ENCODE results near the gene C6orf47.

C6orf47 gene

DNA sequence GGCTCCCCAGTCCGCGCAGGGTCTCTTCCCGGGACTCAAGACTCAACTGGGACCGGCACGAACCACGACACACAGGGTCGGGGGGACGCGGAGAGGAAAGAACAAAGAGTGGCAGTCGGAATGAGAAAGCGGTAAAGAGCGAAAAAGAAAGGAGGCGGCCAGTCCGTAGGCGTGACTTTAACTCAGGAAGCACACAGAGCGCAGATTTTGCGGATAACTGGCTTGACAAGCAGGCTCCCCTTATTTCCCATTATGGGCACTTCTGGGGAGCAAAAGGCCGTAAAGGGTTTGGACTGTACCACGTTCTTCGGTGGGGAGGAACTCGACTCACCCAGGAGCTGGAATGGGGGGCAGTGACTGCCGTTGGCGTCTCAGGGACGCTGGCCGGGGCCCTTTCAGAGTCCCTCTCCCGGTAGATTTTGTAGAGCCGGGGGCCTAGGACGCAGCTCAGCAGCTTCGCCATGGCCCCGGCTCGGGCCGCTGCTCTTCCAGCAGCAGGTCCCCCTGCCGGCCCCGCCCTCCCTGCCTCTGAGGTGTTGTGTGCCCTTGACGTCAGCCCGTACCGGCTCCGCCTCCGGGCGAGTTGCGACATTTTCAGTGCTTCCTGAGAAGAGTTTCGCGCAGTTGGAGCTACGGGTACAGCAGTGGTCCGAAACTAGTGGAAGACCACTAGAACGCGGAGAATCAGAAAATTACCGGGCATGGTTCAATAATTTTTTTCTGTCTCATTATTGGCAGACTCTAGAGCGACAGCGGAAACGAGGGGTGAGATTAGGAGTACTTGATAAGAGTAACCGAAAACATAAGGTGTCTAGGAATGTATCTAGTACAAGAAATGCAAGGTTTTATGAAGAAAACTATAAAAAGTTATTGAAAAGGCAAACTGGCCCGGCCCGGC is 42.5 kb upstream of the C6orf47 start, which contains the start of gene ABHD16A:
TSS of gene ABHD16A (minus strand) at position 506 of the 898 bp plus-strand sequence. CDS start at position 463, 43 bp downstream.
- peak within 1 kb of the TSS; percentile 93 for H3K27ac ChIP-seq

GRCh38 chr6:31702405-31702818 is 41.8 kb upstream of the C6orf47 start:
- TF ChIP-seq CTCF (conservative IDR thresholded peaks at IDR 0.05; ENCODE audit: low read depth): no peak
- ChIA-PET CTCF (interaction anchor here (0.7 to 1.4 kb wide), 2 partner anchors 10 to 105 kb away, joined by 4 read pairs; no protein-coding TSS in a partner anchor), POLR2A (ENCODE audit: low non-redundant PET) (interaction anchor here (0.6 kb wide), 1 partner anchor 128 kb away, joined by 4 read pairs; no protein-coding TSS in a partner anchor)
- H3K27ac ChIP-seq: peak overlapping the region; percentile 93
- no peak for DNase-seq (ENCODE audit: low spot score)

More for the DNA sequence above, 42.5 kb upstream of the C6orf47 start, which contains the start of gene ABHD16A:
- ChIA-PET CTCF (interaction anchor here (1.4 kb wide), 1 partner anchor 10 kb away, joined by 4 read pairs; no protein-coding TSS in a partner anchor), POLR2A (ENCODE audit: low non-redundant PET) (interaction anchor here (0.6 to 0.8 kb wide), 2 partner anchors 50 to 128 kb away, joined by 3 to 4 read pairs; no protein-coding TSS in a partner anchor)
- peak; percentile 99 for DNase-seq (ENCODE audit: low spot score)
- TF ChIP-seq CTCF (conservative IDR thresholded peaks at IDR 0.05; ENCODE audit: low read depth): no peak

DNA sequence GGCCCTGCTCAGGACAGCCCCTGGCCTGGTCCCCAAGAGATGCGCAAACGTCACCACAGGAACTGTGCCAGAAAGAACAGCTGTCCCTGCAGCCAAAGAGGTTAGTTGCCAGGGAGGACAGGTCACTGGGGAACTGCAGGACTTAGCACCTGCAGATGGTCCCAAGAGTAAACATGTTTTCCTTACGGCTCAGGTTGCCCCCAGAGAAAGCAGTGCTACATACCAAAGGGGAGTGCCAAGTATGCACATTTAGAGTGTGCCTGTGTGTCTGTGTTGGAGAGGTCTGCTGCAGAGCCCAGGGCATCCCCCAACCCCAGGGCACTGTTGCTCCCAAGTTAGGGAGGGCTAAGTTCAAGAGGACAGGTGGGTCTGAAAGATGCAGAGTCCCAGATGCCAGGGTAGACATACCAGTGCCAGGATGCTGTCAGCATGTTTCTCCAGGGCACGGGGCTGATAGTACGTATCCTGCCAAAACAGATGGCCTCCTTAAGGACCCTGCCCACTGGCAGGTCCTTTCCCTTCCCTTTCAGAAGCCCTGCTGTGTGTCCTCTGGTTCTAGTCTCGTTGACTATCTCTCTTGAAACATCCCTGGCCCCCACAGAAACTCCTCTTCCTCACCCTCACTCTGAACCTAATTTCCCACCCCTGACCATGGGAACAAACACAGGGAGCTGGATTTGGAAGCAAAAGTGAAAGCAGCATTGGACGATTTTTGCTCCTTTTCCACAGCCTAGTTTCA is 41.3 kb upstream of the C6orf47 start:
- ChIA-PET CTCF (interaction anchor here (0.7 to 1.4 kb wide), 2 partner anchors 9 to 106 kb away, joined by 4 read pairs; no protein-coding TSS in a partner anchor), POLR2A (ENCODE audit: low non-redundant PET) (interaction anchor here (0.6 kb wide), 1 partner anchor 129 kb away, joined by 4 read pairs; no protein-coding TSS in a partner anchor)
- TF ChIP-seq CTCF (conservative IDR thresholded peaks at IDR 0.05; ENCODE audit: low read depth): no peak
- peak overlapping the region; percentile 93 for H3K27ac ChIP-seq
- no peak for DNase-seq (ENCODE audit: low spot score)

- ChIA-PET CTCF (no interaction called here), POLR2A (ENCODE audit: low non-redundant PET) (no interaction called here)
- no peak for TF ChIP-seq CTCF (conservative IDR thresholded peaks at IDR 0.05; ENCODE audit: low read depth)
- H3K27ac ChIP-seq: no peak overlapping the region
- DNase-seq (ENCODE audit: low spot score): no peak
These were observed 40.3 kb upstream of the C6orf47 start for GRCh38 chr6:31700740-31701401.

DNA sequence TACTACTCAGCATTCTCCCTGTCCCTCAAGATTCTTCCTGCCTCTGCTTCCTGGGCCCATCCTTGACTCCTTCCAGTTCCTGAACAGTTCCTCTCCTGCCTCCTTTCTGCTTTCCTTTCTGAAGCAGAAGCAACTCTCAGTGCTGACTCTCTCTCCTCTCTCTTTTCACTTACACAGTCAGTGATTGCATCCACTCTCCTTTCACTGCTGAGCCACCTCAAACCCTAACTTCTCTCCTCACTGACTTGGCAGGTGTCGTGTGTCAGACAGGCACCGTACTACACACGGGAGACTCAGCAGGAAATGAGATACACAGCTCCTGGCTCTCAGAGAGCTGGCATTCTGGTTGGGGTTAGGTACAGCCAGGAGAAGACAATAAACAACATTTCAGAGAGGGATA is 37.0 kb upstream of the C6orf47 start:
- ChIA-PET POLR2A (ENCODE audit: low non-redundant PET) (no interaction called here), CTCF (no interaction called here)
- TF ChIP-seq CTCF (conservative IDR thresholded peaks at IDR 0.05; ENCODE audit: low read depth): no peak
- no peak for DNase-seq (ENCODE audit: low spot score)
- no peak overlapping the region for H3K27ac ChIP-seq
